Hepatocyte (in vitro differentiated cells): ENCODE results near the gene CABLES2. TPM values are rescaled to one million over a fixed set of nuclear protein-coding genes. Genes with fewer than 3 reads are reported as not detected.

Experiments
- DNase-seq: peaks from one replicate; pipeline ENCODE4 v3.0.0-alpha.2; 2016; ENCODE audit warnings: low spot score
- H2AFZ ChIP-seq: fragments of 200-600 bp; sonication (generic); 2 replicates; pipeline ENCODE4 v1.6.0; 2016; ENCODE audit warnings: antibody characterized with exemption, mild to moderate bottlenecking
- H3K27ac ChIP-seq: fragments of 200-600 bp; sonication (generic); 2 replicates; pipeline ENCODE4 v1.5.1; 2016; ENCODE audit warnings: mild to moderate bottlenecking
- H3K27me3 ChIP-seq: fragments of 200-600 bp; sonication (generic); 2 replicates; pipeline ENCODE4 v1.6.1; 2016
- H3K36me3 ChIP-seq: fragments of 200-600 bp; sonication (generic); replicated peaks from 2 replicates; pipeline ENCODE4 v1.5.1; 2016; ENCODE audit warnings: low read depth; ENCODE audit not compliant: insufficient read depth
- H3K4me1 ChIP-seq: fragments of 200-600 bp; sonication (generic); 2 replicates; pipeline ENCODE4 v1.5.1; 2016; ENCODE audit warnings: mild to moderate bottlenecking, moderate library complexity; ENCODE audit not compliant: insufficient read depth
- H3K4me2 ChIP-seq: fragments of 200-600 bp; sonication (generic); 2 replicates; pipeline ENCODE4 v1.6.0; 2016
- H3K4me3 ChIP-seq: fragments of 200-600 bp; sonication (generic); 2 replicates; pipeline ENCODE4 v1.5.1; 2016; ENCODE audit warnings: mild to moderate bottlenecking
- H3K79me2 ChIP-seq: fragments of 200-600 bp; sonication (generic); 2 replicates; pipeline ENCODE4 v1.6.0; 2017; ENCODE audit warnings: mild to moderate bottlenecking
- H3K9me2 ChIP-seq: fragments of 200-600 bp; sonication (generic); replicated peaks from 2 replicates; pipeline ENCODE4 v1.6.0; 2017; ENCODE audit warnings: mild to moderate bottlenecking; ENCODE audit not compliant: insufficient read depth
- H3K9me3 ChIP-seq: fragments of 200-600 bp; sonication (generic); 2 replicates; pipeline ENCODE4 v1.5.1; 2016; ENCODE audit warnings: low read depth, mild to moderate bottlenecking
- H4K20me1 ChIP-seq: fragments of 200-600 bp; sonication (generic); 2 replicates; pipeline ENCODE4 v1.6.0; 2016; ENCODE audit warnings: mild to moderate bottlenecking; ENCODE audit not compliant: insufficient read depth, poor library complexity, severe bottlenecking
- CTCF ChIP-seq: fragments of 200-600 bp; sonication (generic); IDR thresholded peaks from 2 replicates; pipeline ENCODE4 v1.5.1; 2016; ENCODE audit warnings: antibody characterized with exemption, mild to moderate bottlenecking; ENCODE audit not compliant: poor library complexity
- EZH2 ChIP-seq: fragments of 200-600 bp; sonication (generic); IDR thresholded peaks from 2 replicates; pipeline ENCODE4 v1.6.1; 2016; ENCODE audit warnings: antibody characterized with exemption, mild to moderate bottlenecking, borderline replicate concordance
- EZH2phosphoT487 ChIP-seq: fragments of 200-600 bp; sonication (generic); IDR thresholded peaks from one replicate; pipeline ENCODE4 v1.6.1; 2018; ENCODE audit warnings: antibody characterized with exemption, mild to moderate bottlenecking, low read depth, moderate library complexity; ENCODE audit not compliant: unreplicated experiment, severe bottlenecking
- WGBS: methylation state at CpG from one replicate; pipeline ENCODE4 v1.1.6; 2016; ENCODE audit warnings: low lambda C conversion rate; ENCODE audit errors: missing lambda C conversion rate; 5-methylcytosine and 5-hydroxymethylcytosine counted together
- polyA plus RNA-seq: library from polyadenylated mRNA; unstranded; fragments of >200 nt; fragmentation: Nextera tagmentation; extraction: Ambion mirVana; gene quantifications from 2 replicates; pipeline ENCODE4 v1.2.1, GENCODE V29; 2016
- total RNA-seq: library from RNA; depleted of rRNA; stranded (reverse); fragments of >200 nt; gene quantifications from 2 replicates; pipeline ENCODE4 v1.2.3, GENCODE V29; 2014

The CABLES2 gene
- total and polyA plus RNA-seq, 2 experiments from 2014 or later = 8.6 to 19.1 TPM

GRCh38 chr20:62396367-62397239, 10.5 kb downstream of the CABLES2 start:
- Histone ChIP-seq H4K20me1 (no peaks in the 10 kb centered on the region), H3K4me1 (no peaks in the 10 kb centered on the region), H3K9me2 (no peaks in the 10 kb centered on the region), H3K27ac (no peak overlapping the region), H3K4me3 (no peak overlapping the region), H3K79me2 (no peaks in the 10 kb centered on the region), H3K9me3 (no peaks in the 10 kb centered on the region), H3K4me2 (no peak overlapping the region), H3K36me3 (no peaks in the 10 kb centered on the region), H2AFZ (no peak overlapping the region), H3K27me3 (no peaks in the 10 kb centered on the region)
- 92% methylated on average over 31 of the region's 35 CpGs for WGBS
- no peak for TF ChIP-seq EZH2phosphoT487
- no peak for TF ChIP-seq EZH2
- no peak for TF ChIP-seq CTCF
- no peak for DNase-seq

- no peaks in the 10 kb centered on the region for H3K9me2 ChIP-seq
- H3K4me2 ChIP-seq = no peak overlapping the region
- no peak for DNase-seq
- no peaks in the 10 kb centered on the region for H3K79me2 ChIP-seq
- TF ChIP-seq EZH2 (no peak), CTCF (no peak), EZH2phosphoT487 (no peak)
- H3K36me3 ChIP-seq = no peaks in the 10 kb centered on the region
- H3K4me1 ChIP-seq = no peaks in the 10 kb centered on the region
- no peaks in the 10 kb centered on the region for H3K27me3 ChIP-seq
- no peaks in the 10 kb centered on the region for H3K9me3 ChIP-seq
- no peak overlapping the region for H3K27ac ChIP-seq
- WGBS = 94% methylated on average over 27 of the region's 27 CpGs
- no peak overlapping the region for H3K4me3 ChIP-seq
- H4K20me1 ChIP-seq = no peaks in the 10 kb centered on the region
- no peak overlapping the region for H2AFZ ChIP-seq
These were observed 11.5 kb downstream of the CABLES2 start for GRCh38 chr20:62395311-62396242.

GRCh38 chr20:62394248-62395245, 12.5 kb downstream of the CABLES2 start:
- H3K79me2 ChIP-seq = no peaks in the 10 kb centered on the region
- no peak overlapping the region for H3K27ac ChIP-seq
- no peak overlapping the region for H3K4me2 ChIP-seq
- H3K4me3 ChIP-seq = no peak overlapping the region
- H4K20me1 ChIP-seq = no peaks in the 10 kb centered on the region
- no peaks in the 10 kb centered on the region for H3K4me1 ChIP-seq
- WGBS = 96% methylated on average over 37 of the region's 44 CpGs
- no peaks in the 10 kb centered on the region for H3K36me3 ChIP-seq
- no peaks in the 10 kb centered on the region for H3K9me3 ChIP-seq
- no peak for DNase-seq
- no peak overlapping the region for H2AFZ ChIP-seq
- no peaks in the 10 kb centered on the region for H3K27me3 ChIP-seq
- TF ChIP-seq EZH2 = no peak
- H3K9me2 ChIP-seq = no peaks in the 10 kb centered on the region
